HG03521 (cell line): ENCODE results near the gene SNN.

Experiments used
- ATAC-seq: cut with Tn5 transposase; IDR thresholded peaks from one replicate; pipeline ENCODE4 v1.9.1; 2021; ENCODE audit warnings: mild to moderate bottlenecking, moderate library complexity; ENCODE audit not compliant: unreplicated experiment

Gene SNN

DNA sequence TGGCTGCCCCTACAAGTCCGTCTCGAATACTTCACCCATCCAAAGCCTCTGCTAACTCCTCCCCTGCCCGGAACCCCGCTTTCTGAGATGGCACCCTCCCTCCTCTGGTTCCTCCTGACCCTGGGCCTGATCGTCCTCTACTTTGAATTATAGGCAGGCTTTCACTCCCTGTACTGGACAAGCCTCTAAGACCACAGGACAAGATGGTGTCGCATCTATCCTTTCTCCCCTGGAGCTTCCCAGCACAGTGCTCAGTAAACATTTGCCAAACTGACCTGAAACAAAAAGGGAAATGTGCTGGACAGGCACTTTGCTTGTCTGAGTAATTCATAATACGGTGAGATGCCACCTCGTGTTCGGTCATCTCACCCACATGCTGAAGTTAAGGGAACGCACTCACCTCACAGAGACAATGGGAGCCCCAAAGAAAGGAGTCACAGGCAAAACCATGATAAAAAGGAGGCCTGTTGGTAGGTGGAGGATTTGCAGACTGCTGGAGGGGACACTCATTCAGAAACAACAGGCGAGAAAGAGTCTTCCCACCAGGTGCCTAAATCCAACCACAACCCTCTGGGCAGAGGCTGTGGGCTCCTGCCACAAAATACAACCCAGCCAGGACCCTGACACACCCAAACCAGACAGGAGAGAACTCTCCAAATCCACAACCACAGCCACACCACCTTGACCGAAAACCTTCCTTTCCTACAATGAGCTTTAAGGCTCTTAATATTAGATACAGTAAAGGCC, 28.2 kb downstream of the SNN start:
- ATAC-seq, result no peak

DNA sequence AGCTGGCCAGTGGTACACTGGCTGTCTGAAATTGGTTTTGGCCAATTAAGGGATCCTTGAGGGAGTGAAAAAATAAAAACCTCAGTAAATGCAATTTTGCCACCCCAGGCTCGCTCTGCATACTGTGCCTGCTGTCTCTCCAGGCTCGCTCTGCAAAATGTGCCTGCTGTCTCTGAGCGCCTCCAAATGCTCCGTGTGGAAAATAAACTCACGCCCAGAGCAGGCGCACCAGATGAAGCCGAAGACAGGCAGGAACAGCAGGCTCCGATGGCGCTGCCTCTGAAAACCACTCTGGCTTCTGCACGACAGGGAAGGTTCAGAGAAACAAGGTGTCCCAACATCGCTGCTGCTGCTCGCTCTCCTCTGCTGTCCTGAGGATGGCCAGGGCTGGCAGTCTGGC, 29.1 kb downstream of the SNN start:
- no peak for ATAC-seq

DNA sequence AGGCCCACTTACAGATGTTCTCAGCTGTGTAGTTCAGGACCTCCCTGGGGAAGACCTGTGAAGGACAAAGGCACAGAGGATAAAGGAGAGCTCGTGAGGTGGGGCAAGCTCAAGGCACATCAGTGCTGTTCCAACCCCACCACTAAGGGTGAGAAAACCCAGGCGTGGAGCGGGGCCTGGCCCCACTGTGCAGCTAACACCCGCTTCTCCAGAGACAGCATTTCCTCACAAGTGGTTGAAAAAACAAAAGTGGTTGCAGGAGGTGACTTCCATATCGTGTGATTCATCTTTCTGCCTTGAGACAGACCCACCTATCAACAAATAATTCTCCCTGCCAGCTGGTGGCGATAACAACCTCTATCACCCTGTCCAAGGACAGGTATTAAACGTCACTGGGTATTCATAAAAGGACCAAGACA, 30.0 kb downstream of the SNN start:
- ATAC-seq, result no peak

DNA sequence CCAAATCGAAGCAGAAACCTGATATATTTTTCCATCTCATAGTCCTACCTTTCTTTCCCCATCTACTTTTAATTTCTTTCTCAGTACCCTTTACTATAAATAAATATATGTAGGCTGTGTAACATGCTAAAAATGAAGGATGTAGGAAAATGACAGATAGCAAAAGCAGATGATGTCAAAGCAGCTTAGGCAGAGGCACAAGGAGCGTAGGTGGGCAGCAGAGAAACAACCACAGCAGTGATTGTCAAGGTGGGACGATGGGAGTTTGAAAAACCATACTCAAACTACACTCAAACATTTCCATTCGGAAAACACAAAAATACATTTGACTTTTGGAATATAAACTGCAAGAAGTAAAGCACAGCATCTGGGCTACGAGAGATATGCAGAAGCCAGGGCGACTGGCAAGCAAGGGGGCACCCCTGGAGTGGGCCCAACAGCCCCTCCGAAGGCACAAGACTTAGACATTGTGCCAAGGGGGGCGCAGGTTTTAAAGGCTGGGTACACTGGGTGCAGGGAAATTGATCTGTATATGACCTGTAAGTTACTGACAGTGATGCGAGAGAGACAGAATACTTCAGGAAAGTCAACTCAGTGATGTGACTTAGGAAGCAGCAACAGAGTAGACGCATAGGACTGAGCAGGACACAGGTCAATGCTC, 31.1 kb downstream of the SNN start:
- ATAC-seq, result no peak

DNA sequence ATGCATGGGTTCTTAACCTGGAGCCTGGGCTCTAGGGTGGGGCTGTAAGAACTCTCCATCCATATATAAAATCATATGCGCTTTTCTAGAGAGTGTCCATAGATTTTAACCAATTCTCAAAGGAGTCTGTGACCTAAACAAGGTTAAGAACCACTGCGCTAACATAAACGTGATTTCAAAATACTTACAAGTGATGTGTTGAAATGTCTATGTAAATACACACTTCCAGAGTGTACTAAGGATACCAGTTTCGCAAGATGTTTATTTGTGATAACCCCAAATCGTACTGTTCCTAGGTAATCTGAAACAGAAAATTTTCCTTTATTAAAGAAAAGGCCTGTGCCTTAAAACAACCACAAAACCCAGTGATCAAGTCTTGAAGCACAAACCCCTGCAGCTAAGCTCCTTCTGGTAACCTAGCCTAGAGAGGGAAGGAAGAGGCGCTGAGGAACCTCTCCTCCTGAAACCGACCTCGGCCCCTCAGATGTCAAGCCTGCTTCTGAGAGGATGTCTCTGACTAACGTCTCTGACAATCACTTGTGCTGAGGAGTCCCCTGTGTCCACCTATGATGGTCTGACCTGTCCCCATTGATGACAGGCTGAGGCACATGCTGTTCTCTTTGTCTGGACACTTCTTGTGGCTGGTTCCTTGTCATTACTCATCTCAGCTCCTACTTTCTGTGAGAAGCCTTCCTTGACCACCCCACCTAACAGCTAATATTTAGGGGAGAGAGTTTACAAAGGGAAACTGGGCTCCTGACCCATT, 32.2 kb downstream of the SNN start:
- no peak for ATAC-seq

DNA sequence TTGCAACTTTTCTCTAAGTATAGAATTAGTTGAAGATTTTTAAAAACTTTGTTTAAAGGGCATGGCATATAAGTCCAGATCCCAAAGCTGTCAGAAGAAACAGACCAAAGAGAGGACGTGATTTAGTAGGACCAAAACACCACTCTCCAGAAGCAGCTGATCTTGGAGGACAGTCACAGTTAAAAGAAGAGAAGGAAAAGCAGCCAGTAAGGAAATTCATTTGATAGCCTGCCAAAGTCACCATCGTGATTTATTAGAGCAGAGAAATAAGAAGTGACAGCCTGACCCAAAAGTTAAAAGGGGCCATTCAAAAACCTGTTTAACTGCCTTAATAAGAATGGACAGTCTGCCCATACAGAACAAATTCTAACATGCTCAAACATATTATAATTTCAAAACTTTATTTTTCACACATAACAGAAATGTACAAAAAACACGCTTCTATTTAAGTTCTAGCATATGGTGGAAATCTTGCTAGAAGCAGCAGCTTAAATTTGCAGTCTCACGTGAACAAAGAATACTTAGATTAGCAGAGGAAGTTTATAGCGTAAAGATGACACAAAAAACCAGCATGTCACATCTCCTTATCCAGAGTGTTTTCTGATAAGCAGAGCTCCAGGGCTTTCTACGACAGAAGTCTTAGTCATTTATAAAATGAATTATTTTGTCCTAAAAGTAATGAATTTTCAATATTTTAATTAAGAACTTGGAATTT, 37.2 kb downstream of the SNN start:
- ATAC-seq, result no peak

DNA sequence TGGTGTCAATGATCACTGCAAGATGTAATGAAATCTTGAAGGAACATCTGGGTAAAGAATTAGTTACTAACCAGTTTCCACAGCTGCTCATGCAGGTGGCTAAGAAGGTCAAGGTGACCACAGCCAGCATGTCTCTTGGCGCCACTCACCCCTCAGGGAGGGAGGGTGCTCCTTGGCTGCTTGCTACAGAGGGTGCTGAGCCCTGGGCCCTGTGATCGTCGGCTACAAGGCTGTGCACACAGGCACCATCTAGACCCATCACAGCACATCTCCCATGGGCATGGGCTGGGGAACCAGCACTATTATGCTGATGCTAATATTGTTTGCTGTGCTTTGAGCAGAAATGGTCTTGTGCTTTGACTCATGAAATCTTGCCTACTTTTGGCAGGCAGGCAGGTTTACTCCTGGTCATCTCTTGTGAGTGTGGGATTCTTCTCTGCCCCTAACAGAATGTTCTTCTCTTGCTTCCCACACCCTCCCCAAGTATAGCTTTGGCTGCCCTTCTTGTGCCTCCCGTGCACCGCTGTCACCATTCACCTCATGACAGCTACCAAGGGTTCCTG, 38.0 kb downstream of the SNN start:
- ATAC-seq, result no peak

DNA sequence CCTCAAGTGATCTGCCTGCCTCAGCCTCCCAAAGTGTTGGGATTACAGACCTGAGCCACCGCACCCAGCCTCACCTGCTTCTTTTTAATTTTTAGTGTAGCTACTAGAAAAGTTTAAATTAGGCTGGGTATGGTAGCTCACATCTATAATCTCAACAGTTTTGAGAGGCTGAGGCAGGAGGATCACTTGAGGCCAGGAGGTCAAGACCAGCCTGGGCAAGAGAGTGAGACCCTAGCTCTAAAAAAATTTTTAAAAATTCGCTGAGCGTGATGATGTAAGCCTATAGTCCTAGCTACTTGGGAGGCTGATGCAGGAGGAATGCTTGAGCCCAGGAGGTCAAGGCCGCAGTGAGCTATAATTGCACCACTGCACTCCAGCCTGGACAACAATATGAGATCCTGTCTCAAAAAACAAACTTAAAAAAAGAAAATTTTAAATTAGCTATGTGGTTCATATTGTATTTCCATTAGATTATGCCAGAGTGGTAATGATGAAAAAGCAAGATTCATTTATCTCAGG, 39.5 kb downstream of the SNN start:
- no peak for ATAC-seq

DNA sequence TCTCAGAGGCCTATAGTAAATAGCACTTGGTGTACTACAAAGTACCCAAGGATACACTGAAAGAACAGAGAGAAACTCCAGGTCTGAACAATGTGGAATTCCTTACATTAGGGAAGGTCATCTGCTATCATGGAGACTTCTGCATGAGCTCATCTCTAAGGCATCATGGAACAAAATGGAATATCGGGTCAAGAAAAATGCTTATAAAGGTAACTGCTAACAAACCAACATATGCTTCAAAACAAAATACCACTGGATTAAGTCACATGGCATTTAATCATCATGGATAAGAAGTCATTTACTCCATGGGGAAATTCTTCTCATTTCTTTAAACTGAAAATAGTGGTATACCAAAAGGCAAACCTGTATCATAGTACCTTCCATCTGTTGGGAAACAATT, 40.2 kb downstream of the SNN start:
- no peak for ATAC-seq

DNA sequence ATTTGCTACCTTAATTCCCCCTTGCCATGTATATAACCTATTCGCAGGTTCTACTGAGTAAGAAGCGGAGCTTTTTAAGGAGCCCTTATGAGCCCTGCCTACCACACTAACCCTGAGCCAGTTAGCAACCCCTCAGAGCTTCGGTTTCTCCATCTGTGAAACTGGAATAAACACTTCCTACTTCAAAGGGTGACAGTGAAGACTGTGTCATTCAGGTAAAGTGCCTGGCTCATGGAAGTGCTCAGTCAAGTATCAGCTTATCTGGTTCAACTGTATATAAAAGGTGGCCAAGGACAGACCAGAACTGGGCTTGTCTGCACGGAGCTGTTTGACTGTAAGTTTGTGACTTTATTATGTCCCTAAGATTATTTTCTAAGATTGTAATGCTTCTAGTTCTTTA, 43.4 kb downstream of the SNN start:
- ATAC-seq, result no peak

DNA sequence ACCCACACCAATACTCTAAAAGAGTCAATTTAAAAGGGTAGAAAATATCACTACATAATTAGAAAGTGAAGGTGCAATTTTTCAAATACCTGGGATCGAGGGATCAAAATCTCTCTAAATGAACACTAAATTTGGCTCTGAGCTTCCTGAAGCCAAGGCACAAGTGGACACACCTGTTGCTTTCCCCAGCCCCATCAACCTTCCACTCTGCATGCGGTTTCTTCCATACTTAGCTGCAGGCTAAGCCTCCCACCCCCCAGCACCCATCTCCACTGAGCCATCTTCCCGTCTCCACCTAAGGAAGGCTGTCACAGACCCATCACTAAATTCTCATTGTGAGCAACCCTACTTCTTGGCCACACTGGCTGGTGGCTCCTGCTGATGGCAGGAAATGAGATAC, 43.9 kb downstream of the SNN start:
- no peak for ATAC-seq

DNA sequence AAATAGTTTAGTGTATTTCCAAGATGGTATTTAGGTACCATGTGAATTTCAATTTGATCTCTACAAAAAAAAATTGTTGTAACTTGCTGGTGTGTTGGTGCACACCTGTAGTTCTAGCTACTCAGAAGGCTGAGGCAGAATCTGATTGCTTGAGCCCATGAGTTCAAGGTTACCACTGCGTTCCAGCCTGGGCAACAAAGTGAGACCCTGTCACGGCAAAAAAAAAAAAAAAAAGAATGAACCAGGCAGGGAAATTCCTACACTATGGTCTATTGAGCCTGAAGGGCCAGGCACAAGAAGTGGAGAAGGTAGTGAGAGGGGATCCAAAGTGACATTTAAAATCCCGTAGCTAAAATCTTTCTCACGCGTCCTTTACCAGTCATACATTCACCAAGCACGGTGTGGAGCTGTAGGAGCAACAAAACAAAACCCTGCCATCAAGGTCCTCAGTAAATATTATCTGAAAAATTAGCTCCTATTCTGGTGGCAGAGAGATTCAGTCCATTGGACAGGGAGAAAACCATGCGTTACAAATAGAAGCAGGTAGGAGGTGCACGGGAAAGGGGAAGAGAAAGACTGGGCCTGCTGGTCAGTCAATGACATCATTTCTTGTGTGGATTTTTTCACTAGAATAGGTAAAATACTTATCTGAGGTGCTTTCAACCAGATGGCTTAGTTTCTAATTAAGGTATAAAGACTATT, 47.1 kb downstream of the SNN start:
- no peak for ATAC-seq

DNA sequence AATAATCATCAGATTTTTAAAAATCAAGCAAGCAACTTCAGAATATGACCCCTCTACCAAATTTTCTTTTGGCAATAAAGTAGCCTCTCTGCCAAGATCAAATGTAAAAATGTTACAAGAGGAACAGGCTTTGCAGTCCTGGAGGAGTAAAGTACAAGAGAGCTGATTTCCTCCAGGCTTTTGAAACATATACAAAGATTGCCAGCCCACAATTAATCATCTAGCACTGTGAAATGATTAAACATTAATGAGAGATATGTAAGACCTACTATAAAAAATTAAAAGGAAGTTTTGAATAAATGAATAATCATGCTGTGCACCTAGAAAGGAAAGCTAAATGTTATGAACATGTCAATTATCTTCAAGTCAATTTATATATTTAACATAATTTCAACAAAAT, 48.1 kb downstream of the SNN start:
- ATAC-seq, result no peak

DNA sequence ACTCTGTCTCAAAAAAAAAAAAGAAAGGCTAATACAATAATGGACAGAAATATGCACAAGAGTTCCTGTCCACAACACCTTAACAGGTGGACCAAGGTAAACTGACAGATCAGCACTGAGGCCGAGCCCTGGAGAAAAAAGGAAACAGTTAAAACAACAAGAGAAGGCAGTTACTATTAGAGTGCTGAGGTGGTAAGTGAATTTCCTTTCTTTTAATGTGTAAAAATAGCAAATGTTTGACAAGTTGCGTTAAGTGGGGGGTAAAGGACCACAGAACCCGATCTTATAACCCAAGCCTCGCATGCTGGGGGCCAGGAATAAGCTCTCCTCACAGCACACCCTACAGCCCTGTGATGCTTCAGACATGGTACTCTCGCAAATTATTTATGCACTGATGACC, 49.6 kb downstream of the SNN start:
- no peak for ATAC-seq

DNA sequence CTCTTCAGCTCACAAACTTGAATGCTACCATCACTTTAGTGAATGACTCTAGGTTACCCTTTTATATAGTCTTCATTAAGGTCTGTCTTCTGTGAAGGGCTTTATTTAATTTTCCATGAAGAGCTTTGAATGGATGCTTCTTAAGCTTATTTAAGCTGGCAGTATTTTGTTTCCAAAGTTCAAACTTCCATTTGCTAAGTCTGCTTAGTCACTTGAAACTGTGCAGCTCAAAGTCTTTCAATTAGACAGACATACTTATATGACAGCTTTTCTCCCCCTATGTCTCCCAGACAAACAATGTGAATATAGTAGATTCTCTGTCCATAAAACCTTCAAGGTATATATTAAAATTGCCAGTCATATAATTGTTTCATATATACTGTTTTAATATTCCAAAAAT, 50.9 kb downstream of the SNN start:
- no peak for ATAC-seq

DNA sequence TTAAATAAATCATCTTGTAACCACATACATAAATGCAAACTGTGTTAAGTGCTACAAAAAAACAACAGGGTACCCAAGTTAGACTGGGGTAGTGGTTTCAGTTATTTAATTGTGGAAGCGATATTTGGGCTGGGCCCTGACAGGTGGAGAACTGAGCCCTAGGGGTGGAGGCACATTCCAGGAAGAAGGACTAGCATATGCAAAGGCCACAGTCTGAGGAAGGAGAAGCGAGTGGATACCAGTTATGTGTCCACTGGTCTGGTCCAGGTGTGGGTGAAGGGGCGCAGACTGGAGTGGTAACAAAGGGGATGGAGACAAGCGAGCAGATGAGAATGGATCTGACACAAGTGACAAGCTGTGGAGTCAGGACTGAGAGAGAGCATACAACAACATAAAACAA, 51.5 kb downstream of the SNN start:
- ATAC-seq, result no peak

DNA sequence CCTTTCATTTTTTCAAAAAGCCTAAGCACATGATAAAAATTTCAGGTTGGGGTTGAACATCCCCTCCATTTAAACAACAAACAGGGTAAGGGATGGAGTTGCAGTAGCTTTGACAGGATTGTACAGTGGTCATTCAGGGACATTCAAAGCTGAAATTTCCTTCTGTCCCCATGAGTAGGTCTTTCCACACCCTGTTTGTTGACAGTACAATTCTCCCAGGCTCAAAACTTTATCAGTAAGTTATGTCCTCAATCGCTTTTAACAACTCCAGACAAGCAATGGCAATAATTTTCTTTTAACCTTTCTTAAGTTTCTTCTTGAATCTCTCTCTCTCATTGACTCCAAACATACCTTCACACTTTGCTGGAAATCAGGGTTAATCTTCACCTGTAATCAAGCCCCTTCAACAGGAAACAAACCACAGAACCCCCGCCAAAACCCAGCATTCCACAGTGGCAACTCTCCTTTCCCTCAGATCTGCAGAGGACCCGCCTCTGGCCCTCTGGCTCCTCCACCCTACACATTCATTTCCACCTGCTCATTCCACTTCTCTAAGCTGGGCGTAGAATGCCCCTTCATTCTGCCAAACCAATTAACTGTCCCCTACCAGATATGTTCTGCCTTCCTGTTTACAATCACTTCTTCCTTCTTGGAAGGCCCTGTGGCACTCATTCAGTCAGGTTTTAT, 53.7 kb downstream of the SNN start:
- no peak for ATAC-seq

DNA sequence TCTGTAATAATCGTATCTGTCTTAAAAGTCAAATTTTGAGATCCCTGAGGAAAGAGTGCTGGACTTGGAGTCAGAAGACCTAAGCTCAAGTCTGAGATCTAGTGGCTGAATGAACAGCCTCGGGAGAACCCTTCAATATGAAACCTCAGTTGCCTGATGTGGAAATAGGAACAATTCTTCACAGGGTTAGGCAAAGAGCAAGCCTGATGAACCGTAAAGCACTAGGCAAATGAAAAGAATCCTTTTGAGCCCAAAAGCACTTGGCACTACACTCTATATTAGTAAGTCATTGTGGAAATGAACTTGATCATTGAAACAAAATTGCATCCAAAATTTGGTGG, 54.2 kb downstream of the SNN start:
- no peak for ATAC-seq

DNA sequence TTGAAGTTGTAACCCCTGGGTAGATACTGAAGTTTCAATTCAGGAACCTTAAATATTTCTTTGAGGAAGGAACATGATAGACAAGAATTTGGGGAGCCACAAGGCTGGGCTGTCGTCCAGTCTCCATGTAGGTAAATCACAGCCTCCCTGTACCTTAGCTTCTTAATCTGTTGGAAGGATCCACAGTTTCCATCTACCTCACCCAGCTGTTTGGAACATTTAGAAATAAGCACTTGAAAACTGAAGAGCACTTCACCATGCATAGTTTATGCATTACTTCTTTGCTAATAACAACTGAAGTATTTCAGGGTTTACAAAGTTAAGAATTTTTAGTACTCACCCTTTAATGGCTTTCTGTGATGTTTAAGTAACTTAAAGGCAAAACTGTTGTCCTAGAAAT, 57.2 kb downstream of the SNN start:
- no peak for ATAC-seq

DNA sequence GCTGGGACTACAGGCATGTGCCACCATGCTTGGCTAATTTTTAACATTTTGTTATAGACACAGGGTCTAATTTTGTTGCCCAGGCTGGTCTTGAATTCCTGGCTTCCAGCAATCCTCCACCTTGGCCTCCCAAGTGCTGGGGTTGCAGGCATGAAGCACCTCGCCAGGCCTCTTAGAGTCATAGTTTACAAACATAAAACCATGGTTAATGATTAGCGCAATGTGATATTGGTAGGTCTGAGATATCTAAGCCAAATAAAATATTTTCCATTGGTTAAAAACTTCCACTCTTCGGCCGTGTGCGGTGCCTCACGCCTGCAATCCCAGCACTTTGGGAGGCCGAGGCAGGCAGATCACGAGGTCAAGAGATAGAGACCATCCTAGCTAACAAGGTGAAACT, 57.8 kb downstream of the SNN start:
- ATAC-seq, result no peak
